K562 (cell line): Measurements from ENCODE around the gene PCDH12. TPM values are rescaled to one million over a fixed set of nuclear protein-coding genes. Genes with fewer than 3 reads are reported as not detected.

Source experiments
- ATAC-seq: fragments of 200-7000 bp; cut with Tn5 transposase; 3 replicates; pipeline ENCODE4 v1.9.1; 2020; ENCODE audit warnings: moderate library complexity
- BruUV-seq: library from RNA; stranded (reverse); fragments of 400-500 nt; replicated peaks from 2 replicates; lab custom pipeline; 2021; lab: Mats Ljungman, UMichigan
- CTCF ChIA-PET: fragments of 300-600 bp; formaldehyde crosslinking; extraction: SDS; loops from one replicate; lab custom pipeline; 2021; ENCODE audit warnings: low intra/inter-chr PET ratio; lab: Yijun Ruan, JAX
- POLR2A ChIA-PET: fragments of 300-600, 350-650 bp; sonication (Branson Sonifier 250); formaldehyde crosslinking; extraction: SDS; loops from one replicate; lab custom pipeline; 2021; ENCODE audit warnings: antibody characterized with exemption, inconsistent platforms; lab: Yijun Ruan, JAX
- DNase-seq, 4 experiments: peaks; one replicate each; pipeline versions ENCODE4 v3.0.0 to v3.0.0-alpha.2; 2011 to 2018; ENCODE audit warnings: low spot score in 3 of 4, mixed read lengths in 3 of 4; ENCODE audit errors: extremely low read depth in 1 of 4
- FAIRE-seq: peaks from 2 replicates; lab custom pipeline; 2011; peaks lifted over from hg19 to GRCh38; lab: Jason Lieb, UNC
- H2AFZ ChIP-seq: 2 replicates; pipeline ENCODE4 v1.6.0; 2011; ENCODE audit warnings: low read depth, low read length, control low read depth, inconsistent platforms
- H3K27ac ChIP-seq: fragments of 200-600 bp; 3 replicates; pipeline ENCODE4 v1.8.0; 2011; ENCODE audit warnings: low read depth, mild to moderate bottlenecking, control low read depth, inconsistent platforms, low read length, moderate library complexity, mixed read lengths; ENCODE audit errors: extremely low read depth
- H3K27me3 ChIP-seq, 2 experiments: fragments of 300-600 bp in 1 of 2; 2 replicates in 1 of 2; 3 replicates in 1 of 2; pipeline versions ENCODE4 v1.6.0 to v1.8.0; 2011; ENCODE audit warnings: inconsistent platforms in 2 of 2, low read length in 2 of 2, mild to moderate bottlenecking in 1 of 2, mixed read lengths in 1 of 2, moderate library complexity in 1 of 2; ENCODE audit not compliant: control insufficient read depth in 2 of 2, insufficient read depth in 2 of 2
- H3K36me3 ChIP-seq: fragments of 300-600 bp; 3 replicates; pipeline ENCODE4 v1.8.0; 2011; ENCODE audit warnings: mild to moderate bottlenecking, low read length, inconsistent platforms; ENCODE audit not compliant: control insufficient read depth, insufficient read depth
- H3K4me1 ChIP-seq, 2 experiments: fragments of 200-600 bp in 1 of 2; replicated peaks in 1 of 2; 2 replicates in 1 of 2; 3 replicates in 1 of 2; pipeline versions ENCODE4 v1.5.1 to v1.8.0; 2011; ENCODE audit warnings: inconsistent platforms in 2 of 2, low read length in 2 of 2, mild to moderate bottlenecking in 1 of 2, mixed read lengths in 1 of 2, moderate library complexity in 1 of 2; ENCODE audit not compliant: control insufficient read depth in 2 of 2, insufficient read depth in 2 of 2
- H3K4me2 ChIP-seq: 2 replicates; pipeline ENCODE4 v1.6.1; 2011; ENCODE audit warnings: low read length, control low read depth, inconsistent platforms, mixed read lengths; ENCODE audit not compliant: insufficient read depth
- H3K4me3 ChIP-seq: fragments of 200-600 bp; sonication (generic), shearing (Covaris generic); 2 replicates; pipeline ENCODE4 v1.5.1; 2016; ENCODE audit warnings: control low read depth, inconsistent platforms
- H3K79me2 ChIP-seq: fragments of 200-600 bp; 3 replicates; pipeline ENCODE4 v1.8.0; 2011; ENCODE audit warnings: low read length, inconsistent platforms; ENCODE audit not compliant: control insufficient read depth, insufficient read depth
- H3K9ac ChIP-seq, 2 experiments: 2 replicates each; pipeline versions ENCODE4 v1.6.0 to v1.6.1; 2011; ENCODE audit warnings: low read depth in 2 of 2, low read length in 2 of 2, control low read depth in 1 of 2, inconsistent platforms in 1 of 2, mild to moderate bottlenecking in 1 of 2, mixed read lengths in 1 of 2; ENCODE audit not compliant: insufficient read depth in 1 of 2
- H3K9me1 ChIP-seq: one replicate; pipeline ENCODE4 v1.6.0; 2011; ENCODE audit warnings: inconsistent platforms, mild to moderate bottlenecking, low read length, moderate library complexity; ENCODE audit not compliant: control insufficient read depth, insufficient read depth
- H3K9me3 ChIP-seq: replicated peaks from 2 replicates; pipeline ENCODE4 v1.5.1; 2011; ENCODE audit warnings: low read depth, low read length, inconsistent platforms; ENCODE audit not compliant: control insufficient read depth, insufficient read depth
- H4K20me1 ChIP-seq: replicated peaks from 2 replicates; pipeline ENCODE4 v1.6.1; 2011; ENCODE audit warnings: low read length, inconsistent platforms, mixed read lengths; ENCODE audit not compliant: control insufficient read depth, insufficient read depth
- ARID4B ChIP-seq: sonication (generic); formaldehyde crosslinking; IDR thresholded peaks from 2 replicates; pipeline ENCODE4 v1.8.0; 2022; ENCODE audit warnings: mild to moderate bottlenecking, missing genetic modification reagents
- CTCF ChIP-seq, 3 experiments: IDR thresholded peaks in 2 of 3; conservative IDR thresholded peaks in 1 of 3; 2 replicates each; pipeline ENCODE4 v1.5.1; 2011 to 2012; ENCODE audit warnings: low read length in 3 of 3, mild to moderate bottlenecking in 3 of 3, control low read depth in 2 of 3, improper control_type of control experiment in 1 of 3, inconsistent platforms in 1 of 3, low read depth in 1 of 3, mixed read lengths in 1 of 3, moderate library complexity in 1 of 3; ENCODE audit not compliant: insufficient read depth in 2 of 3
- ETV6 ChIP-seq, 3 experiments: fragments of 150-350 bp in 1 of 3; sonication (generic) in 1 of 3; formaldehyde crosslinking in 1 of 3; IDR thresholded peaks; 2 replicates each; pipeline versions ENCODE4 v1.6.1 to v1.8.0; 2014 to 2022; ENCODE audit warnings: borderline replicate concordance in 2 of 3, low read depth in 2 of 3, antibody characterized with exemption in 1 of 3, low read length in 1 of 3, mild to moderate bottlenecking in 1 of 3, missing genetic modification reagents in 1 of 3
- KLF10 ChIP-seq: fragments of 250-450 bp; sonication (Bioruptor Pico); IDR thresholded peaks from 2 replicates; pipeline ENCODE4 v1.6.1; 2021; ENCODE audit warnings: matching md5 sums
- MCM7 ChIP-seq, 2 experiments: fragments of 450-650 bp; IDR thresholded peaks; 2 replicates each; pipeline ENCODE4 v1.6.1; 2016 to 2018
- RAD21 ChIP-seq, 2 experiments: fragments of 250-450 bp in 1 of 2; fragments of 450-650 bp in 1 of 2; sonication (Bioruptor Pico) in 1 of 2; formaldehyde crosslinking in 1 of 2; IDR thresholded peaks in 1 of 2; conservative IDR thresholded peaks in 1 of 2; 2 replicates each; pipeline versions ENCODE4 v1.4.0 to v1.8.0; 2020 to 2022; ENCODE audit warnings: mild to moderate bottlenecking in 2 of 2, moderate library complexity in 1 of 2
- RFX1 ChIP-seq: fragments of 450-650 bp; IDR thresholded peaks from 2 replicates; pipeline ENCODE4 v1.6.1; 2016; ENCODE audit warnings: mild to moderate bottlenecking, moderate library complexity
- SRSF9 ChIP-seq: fragments of 200-400 bp; formaldehyde crosslinking; IDR thresholded peaks from 2 replicates; pipeline ENCODE4 v1.6.1; 2017; ENCODE audit warnings: low read depth, low read length, borderline replicate concordance
- USF1 ChIP-seq: sonication (generic); formaldehyde crosslinking; IDR thresholded peaks from 2 replicates; pipeline ENCODE4 v1.9.0; 2022; ENCODE audit warnings: mild to moderate bottlenecking, missing genetic modification reagents
- USF2 ChIP-seq: sonication (generic); formaldehyde crosslinking; IDR thresholded peaks from 2 replicates; pipeline ENCODE4 v1.5.0; 2020; ENCODE audit warnings: missing genetic modification reagents
- WGBS: fragments of 100-300 bp; shearing (Covaris generic); methylation state at CpG from one replicate; pipeline ENCODE4 v1.1.6; 2016; ENCODE audit warnings: low coverage, mixed read lengths; ENCODE audit not compliant: insufficient coverage; ENCODE audit errors: missing lambda C conversion rate; 5-methylcytosine and 5-hydroxymethylcytosine counted together
- in situ Hi-C: fragments of 300-500 bp; cut with MboI; formaldehyde crosslinking; loops from 4 replicates; pipeline ENCODE4 v1.15.0; 2018; ENCODE audit warnings: inconsistent platforms, mixed read lengths
- intact Hi-C: fragments of 100-400 bp; cut with micrococcal nuclease; formaldehyde crosslinking; loops from 2 replicates; pipeline ENCODE4 v1.14.2; 2022
- polyA plus RNA-seq, 8 experiments: library from polyadenylated mRNA; depleted of rRNA in 4 of 8; stranded (reverse) in 5 of 8; unstranded in 3 of 8; fragments of >200 nt; fragmentation: Nextera tagmentation in 2 of 8; fragmentation: Illumina TruSeq in 1 of 8; extraction: Ambion mirVana in 2 of 8; extraction: Trizol in 1 of 8; gene quantifications; 2 replicates each; pipeline versions ENCODE4 v1.2.1 to v1.2.3, GENCODE V29; 2011 to 2014; ENCODE audit warnings: inconsistent platforms in 1 of 8, missing spikeins in 1 of 8
- total RNA-seq, 7 experiments: library from RNA; depleted of rRNA in 6 of 7; stranded (reverse); fragments of >200 nt in 6 of 7; fragmentation: Illumina TruSeq in 2 of 7; extraction: Trizol in 2 of 7; gene quantifications; 2 replicates each; pipeline versions ENCODE4 v1.2.1 to v1.2.3, GENCODE V29; 2011 to 2021; ENCODE audit warnings: low replicate concordance in 1 of 7

The PCDH12 gene
- total and polyA plus RNA-seq, 9 of the 15 experiments (the other 6 are each of a cell fraction or from before 2014, with no cell fraction given) = 0.01 to 0.04 (median 0.01) TPM; not detected in 4

GRCh38 chr5:141960018-141960417, 2.0 kb upstream of the PCDH12 start:
- BruUV-seq = no TSS peak
- ATAC-seq (peak; percentile 53), FAIRE-seq (no peak), DNase-seq (peak; percentile 34 to 44 (median 40))
- in situ Hi-C loops = no loop called here
- no peaks in the 10 kb centered on the region for H3K79me2 ChIP-seq
- no peaks in the 10 kb centered on the region for H3K36me3 ChIP-seq
- POLR2A ChIA-PET = interaction anchor here (0.8 to 2.3 kb wide), 9 partner anchors 9 to 226 kb away, joined by 3 to 9 read pairs (median 3); partner anchors contain the start of genes DELE1 and RNF14
- H3K4me3 ChIP-seq = no peak overlapping the region
- peak overlapping the region in 1 of 2 experiments; percentile 71; a peak in 2 of 4 replicates for H3K9ac ChIP-seq
- H4K20me1 ChIP-seq = peaks cover 9% of the 10 kb centered on the region; the same call in 1 of the 2 replicates
- H3K9me1 ChIP-seq = no peaks in the 10 kb centered on the region
- CTCF ChIA-PET = interaction anchor here (0.6 to 2.8 kb wide), 6 partner anchors 71 to 295 kb away, joined by 3 to 29 read pairs (median 7); no protein-coding TSS in a partner anchor
- H2AFZ ChIP-seq = peak overlapping the region; percentile 51
- 42% methylated on average over 10 of the region's 10 CpGs for WGBS
- intact Hi-C loops = loop anchor here (1.0 to 10.0 kb wide), 6 partner anchors 71 to 295 kb away; partner anchors contain the start of gene PCDH1
- H3K27ac ChIP-seq = no peak overlapping the region; the same call in 2 of the 3 replicates
- H3K4me2 ChIP-seq = no peak overlapping the region
- TF ChIP-seq ARID4B (CRISPR knock-in tag) = no peak
- TF ChIP-seq RFX1 = no peak
- TF ChIP-seq SRSF9 = no peak
- TF ChIP-seq RAD21 (CRISPR knock-in tag; conservative IDR thresholded peaks at IDR 0.05 in 1 of 2, IDR thresholded peaks at IDR 0.05 in 1 of 2) = peak in 1 of 2 experiments; percentile 38; a peak in 2 of 4 replicates
- no peak for TF ChIP-seq KLF10 (CRISPR knock-in tag)
- peak; percentile 70 for TF ChIP-seq USF1 (CRISPR knock-in tag)
- TF ChIP-seq ETV6 (IDR thresholded peaks at IDR 0.05; ENCODE audit: borderline replicate concordance in 1 of 2, low read depth in 2 of 2, low read length in 1 of 2) = no peak
- TF ChIP-seq ETV6 (CRISPR knock-in tag; IDR thresholded peaks at IDR 0.05; ENCODE audit: borderline replicate concordance) = no peak
- TF ChIP-seq USF2 (CRISPR knock-in tag) = peak; percentile 72
- TF ChIP-seq MCM7 (IDR thresholded peaks at IDR 0.05) = no peak
- peak; percentile 49 to 56 (median 50); a peak in 5 of 6 replicates for TF ChIP-seq CTCF (IDR thresholded peaks at IDR 0.05 in 2 of 3, conservative IDR thresholded peaks at IDR 0.05 in 1 of 3; ENCODE audit: insufficient read depth in 2 of 3, low read depth in 1 of 3, low read length in 3 of 3)
- TF ChIP-seq, all 486 proteins: peak for 4
- no peaks in the 10 kb centered on the region for H3K9me3 ChIP-seq
- peaks cover 4 to 27% of the 10 kb centered on the region in 2 experiments; a peak in 3 of 5 replicates for H3K27me3 ChIP-seq
- H3K4me1 ChIP-seq = peaks cover 3 to 16% of the 10 kb centered on the region in 2 experiments
